Measurements from ENCODE around the gene WDR20.

The WDR20 gene

GRCh38 chr14:102201353-102201738 lies 61.6 kb downstream of the WDR20 start:
- DNase-seq: no peak

GRCh38 chr14:102201776-102202175 lies 62.1 kb downstream of the WDR20 start:
- DNase-seq: no peak

- no peak for DNase-seq
Measured at GRCh38 chr14:102202944-102203343, 63.2 kb downstream of the WDR20 start.

GRCh38 chr14:102203382-102203781 lies 63.7 kb downstream of the WDR20 start:
- no peak for DNase-seq

- DNase-seq: no peak
Measured at GRCh38 chr14:102205560-102205959, 65.9 kb downstream of the WDR20 start.

- no peak for DNase-seq
Measured at GRCh38 chr14:102206918-102207317, 67.2 kb downstream of the WDR20 start.

- DNase-seq: no peak
Measured at GRCh38 chr14:102207831-102208365, 68.2 kb downstream of the WDR20 start.

- no peak for DNase-seq
Measured at GRCh38 chr14:102208741-102209140, 69.0 kb downstream of the WDR20 start.

GRCh38 chr14:102209224-102209966 lies 69.7 kb downstream of the WDR20 start:
- no peak for DNase-seq

- DNase-seq: no peak
Measured at GRCh38 chr14:102210421-102211042, 70.8 kb downstream of the WDR20 start.

GRCh38 chr14:102211240-102211639 lies 71.5 kb downstream of the WDR20 start:
- no peak for DNase-seq

- no peak for DNase-seq
Measured at GRCh38 chr14:102212356-102212755, 72.7 kb downstream of the WDR20 start.

GRCh38 chr14:102212845-102213244 lies 73.1 kb downstream of the WDR20 start:
- no peak for DNase-seq

- DNase-seq: no peak
Measured at GRCh38 chr14:102213470-102213869, 73.8 kb downstream of the WDR20 start.

GRCh38 chr14:102213984-102214658 lies 74.4 kb downstream of the WDR20 start:
- DNase-seq: no peak

- DNase-seq: no peak
Measured at GRCh38 chr14:102215071-102215470, 75.4 kb downstream of the WDR20 start.

GRCh38 chr14:102215576-102216250 lies 76.0 kb downstream of the WDR20 start:
- DNase-seq: peak; percentile 9

GRCh38 chr14:102217399-102217798 lies 77.7 kb downstream of the WDR20 start:
- no peak for DNase-seq

- DNase-seq: no peak
Measured at GRCh38 chr14:102217987-102218421, 78.3 kb downstream of the WDR20 start.

- DNase-seq: no peak
Measured at GRCh38 chr14:102218688-102219087, 79.0 kb downstream of the WDR20 start.

- no peak for DNase-seq
Measured at GRCh38 chr14:102219316-102219715, 79.6 kb downstream of the WDR20 start.

- DNase-seq: no peak
Measured at GRCh38 chr14:102220031-102220430, 80.3 kb downstream of the WDR20 start.

GRCh38 chr14:102221026-102221425 lies 81.3 kb downstream of the WDR20 start:
- no peak for DNase-seq

All from DMS153 (cell line).